Heart left ventricle (tissue), 13 donors: ENCODE data around the gene TRPC4.

Experiments
- CTCF ChIP-seq, 12 donors: fragments of 200-600 bp; sonication (generic) in 4 of 12; IDR thresholded peaks; one replicate each; pipeline versions ENCODE4 v1.5.0 to v1.8.0; 2018 to 2022; ENCODE audit warnings: antibody characterized with exemption in 12 of 12, mild to moderate bottlenecking in 5 of 12
- POLR2A ChIP-seq, 2 donors: fragments of 450-650 bp; IDR thresholded peaks; one replicate each; pipeline ENCODE4 v1.6.1; 2017; ENCODE audit warnings: antibody characterized with exemption in 2 of 2, mild to moderate bottlenecking in 2 of 2, moderate library complexity in 2 of 2
- donor health status: ischemic (EF 13 %, LVEDD 7.1; RV severe dilation, severe dysfunction).
- donor health status: DM: no; HTN: yes; CAD: no.
- donor health status: DM: no; HTN: no; CAD: no.
- donor health status: ischemic (EF 25% LVEDD 6.9; RV normal size, moderate dysfunction).
- donor health status: ischemic (EF 25% LVEDD 5.7; RV mildly dilated, moderate dysfunction).
- donor health status: ischemic (EF 35%, LVEDD 5.7; RV mildly dilated, moderate dysfunction).
- donor health status: nonischemic (EF 11% LVEDD 7.7; RV severe dilation, severe dysfunction).
- donor health status: DM: yes; HTN: yes; CAD: no.
- donor health status: PGD.
- donor health status: ischemic (EF 29% LVEDD 5.4; RV normal size, mild dysfunction).
- donor health status: nonischemic (EF 23%, LVEDD 6.1; RV moderate dilation, normal function).

- TF ChIP-seq POLR2A (IDR thresholded peaks at IDR 0.05), result no peak
- no peak for TF ChIP-seq CTCF (IDR thresholded peaks at IDR 0.05)
Measured at GRCh38 chr13:37889102-37889501, 19.5 kb upstream of the TRPC4 start.
